Gastroesophageal sphincter (tissue), 4 donors: ENCODE measurements around the gene NPHP4. TPM values are rescaled to one million over a fixed set of nuclear protein-coding genes. Genes with fewer than 3 reads are reported as not detected.

Experiments
- ATAC-seq: fragments of 150-250 bp; one replicate; pipeline ENCODE4 v1.9.1; 2016; ENCODE audit warnings: mild to moderate bottlenecking, moderate library complexity
- H3K27ac ChIP-seq, 4 donors: fragments of 200-600 bp; sonication (generic) in 3 of 4; 1 replicate in 3 of 4; 2 replicates in 1 of 4; pipeline ENCODE4 v1.5.1; 2016 to 2019
- H3K27me3 ChIP-seq: fragments of 200-600 bp; sonication (generic); one replicate; pipeline ENCODE4 v1.5.1; 2019
- H3K36me3 ChIP-seq, 2 donors: fragments of 200-600 bp; sonication (generic); one replicate each; pipeline ENCODE4 v1.5.1; 2019; ENCODE audit warnings: control low read depth in 1 of 2
- H3K4me1 ChIP-seq, 3 donors: fragments of 200-600 bp; sonication (generic); 1 replicate in 2 of 3; 2 replicates in 1 of 3; pipeline ENCODE4 v1.5.1; 2016 to 2019; ENCODE audit warnings: control low read depth in 2 of 3
- H3K4me3 ChIP-seq, 2 donors: fragments of 200-600 bp; sonication (generic); one replicate each; pipeline ENCODE4 v1.5.1; 2019; ENCODE audit warnings: mild to moderate bottlenecking in 1 of 2, moderate library complexity in 1 of 2
- H3K9me3 ChIP-seq, 3 donors: fragments of 200-600 bp; sonication (generic); one replicate each; pipeline ENCODE4 v1.5.1; 2017 to 2019; ENCODE audit warnings: control low read depth in 2 of 3
- CTCF ChIP-seq, 4 experiments: fragments of 200-600 bp in 2 of 4; fragments of 450-650 bp in 2 of 4; sonication (generic) in 1 of 4; IDR thresholded peaks; one replicate each; pipeline ENCODE4 v1.5.1; 2017 to 2019; ENCODE audit warnings: antibody characterized with exemption in 4 of 4, mild to moderate bottlenecking in 2 of 4, moderate library complexity in 2 of 4
- EP300 ChIP-seq: sonication (generic); formaldehyde crosslinking; IDR thresholded peaks from one replicate; pipeline ENCODE4 v1.6.1; 2017; ENCODE audit warnings: antibody characterized with exemption, mild to moderate bottlenecking
- POLR2A ChIP-seq, 2 donors: fragments of 450-650 bp; IDR thresholded peaks; one replicate each; pipeline ENCODE4 v1.6.1; 2017; ENCODE audit warnings: antibody characterized with exemption in 2 of 2, mild to moderate bottlenecking in 2 of 2, moderate library complexity in 1 of 2
- POLR2AphosphoS5 ChIP-seq: sonication (generic); formaldehyde crosslinking; IDR thresholded peaks from one replicate; pipeline ENCODE4 v1.6.1; 2017; ENCODE audit warnings: antibody characterized with exemption
- WGBS, 2 donors: methylation state at CpG; one replicate each; pipeline ENCODE4 v1.1.5; 2018; ENCODE audit warnings: low coverage in 1 of 2; 5-methylcytosine and 5-hydroxymethylcytosine counted together
- total RNA-seq, 4 donors: library from RNA; depleted of rRNA; stranded (reverse); fragments of >200 nt; gene quantifications; one replicate each; pipeline ENCODE4 v1.1.0, GENCODE V29; 2016

NPHP4 gene
- total RNA-seq, 4 donors from 2014 or later = 5.7 to 9.7 (median 6.2) TPM

- Histone ChIP-seq H3K27me3 (no peaks in the 10 kb centered on the region), H3K36me3 (peaks cover 0 to 80% of the 10 kb centered on the region in 2 donors), H3K9me3 (no peaks in the 10 kb centered on the region), H3K4me1 (no peaks in the 10 kb centered on the region), H3K27ac (no peak overlapping the region), H3K4me3 (no peak overlapping the region)
- no peak for ATAC-seq
- no peak for TF ChIP-seq POLR2AphosphoS5
- 87 to 100% methylated on average over 4 to 6 of the region's 7 CpGs for WGBS, 2 donors
These were observed 41.9 kb downstream of the NPHP4 start for GRCh38 chr1:5950201-5950895.

- Histone ChIP-seq H3K36me3 (peaks cover 0 to 81% of the 10 kb centered on the region in 2 donors), H3K27ac (no peak overlapping the region), H3K27me3 (no peaks in the 10 kb centered on the region), H3K4me3 (no peak overlapping the region), H3K4me1 (no peaks in the 10 kb centered on the region), H3K9me3 (no peaks in the 10 kb centered on the region)
- 92 to 100% methylated on average over 1 to 2 of the region's 4 CpGs for WGBS, 2 donors
- ATAC-seq = no peak
- no peak for TF ChIP-seq POLR2A (IDR thresholded peaks at IDR 0.05)
These were observed 42.5 kb downstream of the NPHP4 start for GRCh38 chr1:5949761-5950100.

DNA sequence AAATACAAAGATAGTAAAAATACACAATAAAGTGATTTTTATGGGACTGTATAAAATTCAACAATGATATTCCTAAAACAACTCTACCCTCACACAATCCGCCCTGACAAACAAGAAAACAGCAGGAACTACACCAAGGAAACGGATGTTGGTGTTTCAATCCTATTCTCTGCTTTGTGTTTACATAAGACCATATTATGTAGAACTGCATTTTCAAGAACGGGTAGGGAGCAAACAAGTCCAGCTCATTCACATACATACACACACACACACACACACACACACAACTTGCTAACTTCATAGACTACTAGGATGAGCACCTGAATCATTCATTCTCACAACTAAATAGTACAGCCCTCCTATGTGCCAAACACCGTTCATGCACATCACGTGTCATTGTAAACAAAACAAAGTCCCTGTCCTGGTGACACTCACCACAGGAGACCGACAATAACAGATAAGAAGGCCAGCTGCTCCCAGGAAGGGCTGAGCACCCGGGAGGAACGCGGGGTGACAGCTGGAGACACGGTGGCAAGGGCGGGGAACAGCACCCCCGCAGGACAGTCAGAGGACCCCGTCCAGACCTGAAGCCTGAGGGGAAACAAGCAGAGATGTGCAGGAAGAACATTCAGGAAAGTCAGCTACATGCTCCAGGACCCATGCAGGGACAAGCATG, 43.0 kb downstream of the NPHP4 start:
- WGBS, 2 donors = 67 to 72% methylated on average over 2 to 5 of the region's 13 CpGs
- Histone ChIP-seq H3K4me1 (no peaks in the 10 kb centered on the region), H3K27ac (no peak overlapping the region), H3K27me3 (no peaks in the 10 kb centered on the region), H3K36me3 (peaks cover 0 to 86% of the 10 kb centered on the region in 2 donors), H3K9me3 (no peaks in the 10 kb centered on the region), H3K4me3 (no peak overlapping the region)
- TF ChIP-seq EP300 (no peak), POLR2AphosphoS5 (no peak), POLR2A (IDR thresholded peaks at IDR 0.05) (no peak), CTCF (IDR thresholded peaks at IDR 0.05) (no peak)
- ATAC-seq = no peak

- H3K4me1 ChIP-seq = no peaks in the 10 kb centered on the region
- H3K36me3 ChIP-seq = peaks cover 0 to 86% of the 10 kb centered on the region in 2 donors
- TF ChIP-seq CTCF (IDR thresholded peaks at IDR 0.05) (no peak), POLR2AphosphoS5 (no peak), POLR2A (IDR thresholded peaks at IDR 0.05) (no peak), EP300 (no peak)
- WGBS, 2 donors = 78 to 92% methylated on average over 2 to 4 of the region's 4 CpGs
- no peaks in the 10 kb centered on the region for H3K27me3 ChIP-seq
- no peak for ATAC-seq
- H3K4me3 ChIP-seq = no peak overlapping the region
- no peaks in the 10 kb centered on the region for H3K9me3 ChIP-seq
- H3K27ac ChIP-seq = no peak overlapping the region
These were observed 43.6 kb downstream of the NPHP4 start for GRCh38 chr1:5948681-5949005.

- TF ChIP-seq EP300 = no peak
- no peak for TF ChIP-seq CTCF (IDR thresholded peaks at IDR 0.05)
- TF ChIP-seq POLR2AphosphoS5 = no peak
- no peak for TF ChIP-seq POLR2A (IDR thresholded peaks at IDR 0.05)
- no peaks in the 10 kb centered on the region for H3K4me1 ChIP-seq
- no peak overlapping the region for H3K4me3 ChIP-seq
- 80 to 100% methylated on average over 2 to 6 of the region's 20 CpGs for WGBS, 2 donors
- no peak for ATAC-seq
- peaks cover 0 to 86% of the 10 kb centered on the region in 2 donors for H3K36me3 ChIP-seq
- no peaks in the 10 kb centered on the region for H3K27me3 ChIP-seq
- no peak overlapping the region for H3K27ac ChIP-seq
- no peaks in the 10 kb centered on the region for H3K9me3 ChIP-seq
These were observed 44.1 kb downstream of the NPHP4 start for GRCh38 chr1:5947978-5948680.
